Peyer's patch (tissue), 4 donors: ENCODE data around the gene FLT3.

Source experiments
- CTCF ChIP-seq, 6 experiments: fragments of 450-650 bp in 4 of 6; fragments of 200-600 bp in 2 of 6; sonication (generic) in 1 of 6; IDR thresholded peaks; one replicate each; pipeline ENCODE4 v1.5.1; 2017 to 2019; ENCODE audit warnings: antibody characterized with exemption in 6 of 6, mild to moderate bottlenecking in 3 of 6, moderate library complexity in 1 of 6
- POLR2A ChIP-seq, 2 donors: fragments of 450-650 bp; IDR thresholded peaks; one replicate each; pipeline ENCODE4 v1.5.1; 2017; ENCODE audit warnings: antibody characterized with exemption in 2 of 2, mild to moderate bottlenecking in 2 of 2, moderate library complexity in 2 of 2

- TF ChIP-seq POLR2A (IDR thresholded peaks at IDR 0.05) (peak; percentile 37 to 49), CTCF (IDR thresholded peaks at IDR 0.05) (no peak)
These were observed 38.5 kb upstream of the FLT3 start for GRCh38 chr13:28138756-28139470.
